ENCODE data around the gene DUSP9.

DUSP9 gene

DNA sequence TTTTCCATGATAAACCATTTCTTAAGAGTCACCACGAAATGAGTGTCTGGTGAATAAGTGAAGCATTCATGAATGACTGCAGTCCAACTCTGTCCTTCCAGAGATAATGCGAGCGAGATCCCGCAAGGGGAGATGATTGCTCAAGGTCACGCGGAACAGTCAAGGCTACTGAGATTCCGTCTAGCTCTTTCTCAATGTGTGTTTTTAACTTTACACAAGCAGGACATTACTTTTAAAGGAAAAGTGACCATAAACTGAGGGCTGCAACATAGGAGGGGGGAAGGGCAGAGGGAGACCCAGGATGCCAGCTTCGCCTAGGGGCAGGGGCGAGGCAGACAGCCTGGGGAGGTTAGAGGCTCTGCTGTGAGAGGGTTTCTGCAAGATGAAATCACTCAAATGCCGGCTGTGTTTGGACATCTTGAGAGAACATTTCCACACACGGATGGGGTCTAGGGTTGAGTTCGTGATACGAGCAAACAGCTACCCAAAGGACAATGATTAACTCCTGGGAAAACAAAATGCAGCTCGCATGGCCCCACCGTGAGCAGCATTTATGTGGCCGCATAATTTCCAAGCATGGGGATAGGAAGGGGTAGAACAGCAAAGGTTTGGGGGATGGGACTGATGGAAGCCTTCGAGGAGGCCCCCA lies 24.2 kb upstream of the DUSP9 start:
- no peak for DNase-seq

DNA sequence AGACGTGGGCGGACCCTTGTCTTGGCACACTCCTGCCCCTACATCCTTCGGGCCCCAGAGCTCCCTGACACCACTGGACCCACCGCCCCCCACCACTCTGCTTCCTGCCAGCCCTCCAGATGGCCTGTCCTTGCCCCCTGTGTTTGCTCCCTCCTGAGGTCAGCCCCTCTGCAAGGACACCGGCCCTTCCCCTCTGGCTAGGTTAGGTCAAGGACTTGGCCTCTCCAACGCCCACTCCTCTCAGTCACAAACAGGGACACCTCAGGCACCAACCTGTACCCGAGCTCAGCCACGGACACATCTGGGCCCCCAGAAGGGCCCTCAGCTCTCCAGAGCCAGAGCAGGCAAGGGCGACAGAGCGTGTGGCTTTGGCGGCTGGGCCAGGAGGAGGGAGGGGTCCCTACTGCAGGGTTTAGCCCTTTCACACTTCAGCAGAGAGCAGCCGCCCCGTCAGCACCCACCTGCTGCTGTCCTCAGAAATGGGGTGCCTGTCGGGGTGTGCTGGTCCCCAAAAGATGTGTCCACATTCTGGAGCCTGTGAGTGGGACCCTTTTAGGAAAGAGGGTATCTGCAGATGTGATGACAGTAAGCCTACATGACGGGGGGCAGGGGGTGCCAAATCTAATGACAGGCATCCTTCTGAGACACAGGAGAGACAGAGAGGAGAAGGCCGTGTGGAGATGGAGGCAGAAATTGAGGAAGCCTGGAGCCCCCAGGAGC lies 23.5 kb upstream of the DUSP9 start:
- DNase-seq: no peak

DNA sequence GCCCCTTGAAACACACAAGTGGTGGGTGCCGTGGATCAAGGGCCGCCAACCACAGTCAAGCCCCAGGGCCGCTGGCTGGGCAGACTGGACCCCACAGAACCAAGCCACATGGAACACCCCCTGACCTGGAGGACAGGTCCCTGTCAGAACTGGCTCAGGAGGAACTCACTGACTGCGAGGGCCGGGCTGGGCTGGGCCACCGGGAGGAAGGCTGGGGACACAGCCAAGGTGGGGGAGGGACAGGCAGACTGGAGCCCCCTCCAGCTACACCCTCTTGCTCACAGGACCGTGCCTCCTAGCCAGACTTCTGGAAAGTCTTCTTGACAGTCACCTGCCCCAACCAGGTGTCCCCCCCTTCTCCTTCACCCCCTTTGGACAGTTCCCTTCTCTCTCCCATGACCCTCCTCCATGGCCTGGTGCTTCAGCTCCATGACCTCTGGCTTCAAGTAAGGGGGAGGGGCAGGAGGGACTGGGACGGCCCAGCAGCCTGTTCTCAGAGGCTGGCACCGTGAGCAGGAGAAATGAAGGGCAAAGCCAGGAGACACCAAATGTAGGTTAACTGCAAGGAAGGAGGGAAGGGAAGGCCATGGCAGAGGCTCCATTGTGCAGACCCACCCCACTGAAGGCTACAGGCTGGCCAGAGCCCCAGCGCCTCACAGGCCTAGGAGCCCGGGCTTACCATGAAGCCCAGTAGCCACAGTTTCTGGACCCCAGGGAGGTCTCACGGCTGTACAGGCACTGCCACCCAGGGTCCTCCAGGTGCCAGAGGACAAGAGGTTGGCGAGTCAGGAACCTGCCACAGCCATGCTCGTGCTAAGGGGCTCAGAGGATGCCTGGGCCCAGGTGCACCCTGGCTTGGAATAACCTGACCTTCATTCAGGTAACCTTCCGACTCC lies 22.6 kb upstream of the DUSP9 start:
- no peak for DNase-seq

DNA sequence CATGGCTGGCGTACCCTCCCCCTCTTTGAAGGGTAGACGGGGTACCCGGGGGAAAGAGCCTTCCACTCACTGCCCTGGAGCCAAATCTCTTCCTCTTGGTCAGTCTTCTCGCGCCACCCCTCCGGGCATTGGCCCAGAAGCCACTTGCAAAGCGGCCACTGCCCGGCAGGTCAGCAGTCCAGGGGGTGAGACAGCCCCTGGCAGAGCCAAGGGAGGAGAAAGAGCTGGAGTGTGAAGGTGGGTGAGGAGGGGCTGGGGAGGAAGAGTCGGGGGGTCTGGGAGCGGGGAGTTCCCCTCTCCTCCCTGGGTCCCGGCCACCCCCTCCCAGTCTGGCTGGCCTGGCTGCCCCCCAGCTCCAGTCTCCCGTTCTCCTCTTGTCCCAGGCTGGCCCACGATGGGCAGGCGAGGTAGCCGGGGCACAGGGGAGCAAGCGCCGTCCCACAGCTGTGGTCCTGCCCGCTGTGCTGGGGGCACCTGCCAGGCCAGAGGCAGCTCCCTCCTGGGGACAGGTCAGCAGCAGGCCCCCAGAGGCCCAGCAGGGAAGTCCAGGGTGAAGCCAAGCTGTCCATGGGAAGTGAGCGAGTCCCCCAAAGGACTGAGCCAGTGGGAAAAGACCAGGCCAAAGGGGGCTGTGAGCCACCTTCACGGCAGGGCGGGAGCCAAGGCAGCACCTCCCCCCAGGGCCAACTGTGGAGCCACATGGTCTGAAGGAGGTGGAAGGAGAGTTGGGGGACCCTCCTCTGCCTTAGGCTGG lies 21.6 kb upstream of the DUSP9 start:
- DNase-seq: no peak

DNA sequence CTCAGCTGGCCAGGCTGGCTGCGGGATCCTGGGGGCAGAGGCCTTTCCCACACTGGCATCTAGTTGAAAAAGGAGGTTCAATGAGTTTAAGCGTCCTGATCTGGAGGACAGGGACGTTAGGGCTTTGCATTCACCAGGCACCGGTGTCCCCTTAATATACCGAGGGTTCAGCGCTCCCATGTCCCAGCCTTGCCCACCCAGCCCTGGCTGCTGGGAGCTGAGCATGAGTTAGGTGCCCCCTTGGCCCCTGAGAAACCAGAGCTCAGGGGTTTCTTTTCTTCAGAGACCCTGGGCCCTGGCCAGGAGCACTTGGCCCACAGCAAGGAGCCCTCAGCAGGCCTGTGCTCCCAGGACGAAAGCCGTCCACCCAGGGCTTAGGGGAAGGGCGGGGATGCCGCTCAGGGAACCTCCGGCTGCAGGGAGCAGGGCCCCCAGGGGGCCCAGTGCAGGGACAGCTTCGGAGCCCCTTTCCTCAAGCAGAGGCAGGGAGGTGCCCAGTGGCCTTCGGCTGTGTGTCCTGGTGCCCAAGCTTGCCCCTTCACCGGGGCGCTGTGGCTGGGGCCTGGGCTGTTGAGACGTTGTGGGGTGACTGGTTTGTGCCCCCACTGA lies 20.9 kb upstream of the DUSP9 start:
- no peak for DNase-seq

DNA sequence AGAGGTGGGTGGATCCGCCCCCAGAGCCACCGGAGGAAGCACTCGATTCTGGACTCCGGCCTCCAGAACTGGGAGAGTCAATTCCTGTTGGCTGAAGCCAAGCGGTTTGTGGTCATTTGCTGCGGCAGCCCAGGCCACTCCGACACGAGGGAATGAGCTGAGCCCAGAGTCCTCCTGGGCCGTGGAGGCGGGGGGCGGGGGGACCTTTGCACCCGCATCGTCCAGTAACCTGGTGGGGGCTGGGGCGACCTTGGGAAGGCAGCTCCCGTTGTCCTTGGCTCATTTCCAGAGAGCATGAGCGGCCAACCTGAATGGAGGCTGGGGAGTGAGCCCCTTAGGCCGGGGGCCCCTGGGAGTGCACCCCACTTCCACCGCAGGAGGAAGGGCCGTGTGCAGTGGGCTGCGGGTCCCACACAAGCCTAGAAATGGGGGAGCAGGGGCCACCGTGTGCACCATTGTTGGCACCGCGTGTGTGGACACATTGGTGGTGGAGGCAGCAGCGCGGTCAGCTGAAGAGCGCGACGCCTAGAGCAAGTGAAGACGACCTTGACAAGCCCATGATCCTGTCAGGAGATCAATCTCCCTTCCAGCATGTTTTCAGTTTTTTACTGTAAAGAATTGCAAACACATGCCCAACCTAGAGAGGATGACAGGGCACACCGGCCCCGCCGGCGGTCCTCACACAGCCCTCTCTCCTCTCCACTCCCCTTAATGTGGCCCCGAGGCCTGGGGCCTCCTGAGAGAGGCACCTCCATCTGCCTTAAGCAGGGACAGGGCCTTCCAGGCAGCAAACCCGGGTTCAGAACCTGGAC lies 19.9 kb upstream of the DUSP9 start:
- DNase-seq: no peak

DNA sequence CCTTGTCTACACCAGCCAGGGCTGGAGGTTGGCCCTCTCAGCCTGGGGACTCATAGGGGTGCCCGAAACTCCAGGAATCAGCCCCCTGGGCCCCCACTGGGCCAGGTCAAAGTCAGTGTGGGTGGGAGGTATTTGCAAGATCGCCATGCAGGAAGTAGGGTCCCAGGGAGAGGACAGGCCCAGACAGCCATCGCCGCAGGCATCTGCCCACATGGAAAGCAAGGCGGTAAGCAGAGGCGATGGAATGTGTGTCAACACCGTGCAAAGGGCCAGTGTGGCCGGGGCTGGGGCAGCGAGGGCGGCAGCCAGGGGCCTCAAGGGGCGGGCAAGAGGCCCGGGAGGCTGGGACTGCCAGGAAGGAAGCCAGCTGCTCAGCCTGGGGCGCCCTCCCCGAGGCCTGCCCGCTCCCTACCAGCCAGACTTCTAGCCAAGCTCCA lies 19.3 kb upstream of the DUSP9 start:
- no peak for DNase-seq

DNA sequence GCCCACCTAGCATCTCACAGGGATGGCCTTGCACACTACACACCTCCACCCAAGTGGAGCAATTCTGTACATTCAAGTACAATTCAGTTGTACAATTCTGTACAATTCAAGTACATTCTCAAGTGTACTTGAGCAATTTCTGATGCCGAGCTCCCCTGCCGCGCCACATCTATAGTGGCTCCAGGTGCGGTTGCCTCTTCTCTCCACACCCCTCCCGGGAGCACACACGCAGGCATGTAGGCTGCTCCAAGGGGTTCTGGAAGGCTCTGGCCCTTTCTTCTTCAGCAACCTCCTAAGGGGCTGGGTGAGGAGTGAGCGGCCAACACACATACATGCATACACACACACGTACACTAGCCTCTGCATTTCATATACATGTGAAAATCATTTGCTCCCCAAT lies 18.9 kb upstream of the DUSP9 start:
- no peak for DNase-seq

DNA sequence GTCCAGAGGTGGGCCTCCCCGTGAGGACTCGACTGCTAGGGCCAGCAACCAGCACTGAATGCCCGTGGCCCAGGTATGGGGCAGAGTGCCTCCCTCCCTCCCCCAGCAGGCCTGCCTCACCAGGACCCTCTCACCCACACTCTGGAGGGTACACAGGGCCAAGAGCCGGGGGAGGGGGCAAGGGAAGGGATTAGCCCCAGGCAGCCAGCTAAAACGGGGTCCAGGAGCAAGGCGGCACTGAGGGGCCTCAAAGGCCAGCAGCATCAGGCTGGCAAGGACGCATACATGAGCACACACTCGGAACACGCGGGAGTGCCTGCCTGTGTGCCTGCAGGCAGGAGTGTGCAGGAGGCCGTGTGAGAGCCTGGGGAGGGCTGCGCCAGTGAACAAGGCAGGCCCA lies 18.3 kb upstream of the DUSP9 start:
- no peak for DNase-seq

DNA sequence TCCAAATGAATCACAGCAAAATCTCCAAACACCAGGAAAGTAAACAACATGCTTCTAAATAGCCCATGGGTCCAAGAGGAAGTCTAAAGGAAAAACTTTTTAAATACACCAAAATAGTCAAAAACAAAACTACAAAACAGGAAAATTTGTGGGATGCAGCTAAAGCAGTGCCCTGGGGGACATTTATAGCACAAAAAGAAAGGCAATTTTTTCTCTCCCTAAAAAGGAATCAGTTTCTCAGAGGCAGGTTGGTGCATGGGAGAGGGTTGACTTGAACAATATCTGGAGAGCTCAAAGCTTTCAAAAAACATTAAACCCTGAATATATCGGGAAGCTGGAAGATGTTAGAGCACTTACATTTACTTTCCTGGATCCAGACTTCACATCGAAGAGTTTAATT lies 15.7 kb upstream of the DUSP9 start:
- no peak for DNase-seq

DNA sequence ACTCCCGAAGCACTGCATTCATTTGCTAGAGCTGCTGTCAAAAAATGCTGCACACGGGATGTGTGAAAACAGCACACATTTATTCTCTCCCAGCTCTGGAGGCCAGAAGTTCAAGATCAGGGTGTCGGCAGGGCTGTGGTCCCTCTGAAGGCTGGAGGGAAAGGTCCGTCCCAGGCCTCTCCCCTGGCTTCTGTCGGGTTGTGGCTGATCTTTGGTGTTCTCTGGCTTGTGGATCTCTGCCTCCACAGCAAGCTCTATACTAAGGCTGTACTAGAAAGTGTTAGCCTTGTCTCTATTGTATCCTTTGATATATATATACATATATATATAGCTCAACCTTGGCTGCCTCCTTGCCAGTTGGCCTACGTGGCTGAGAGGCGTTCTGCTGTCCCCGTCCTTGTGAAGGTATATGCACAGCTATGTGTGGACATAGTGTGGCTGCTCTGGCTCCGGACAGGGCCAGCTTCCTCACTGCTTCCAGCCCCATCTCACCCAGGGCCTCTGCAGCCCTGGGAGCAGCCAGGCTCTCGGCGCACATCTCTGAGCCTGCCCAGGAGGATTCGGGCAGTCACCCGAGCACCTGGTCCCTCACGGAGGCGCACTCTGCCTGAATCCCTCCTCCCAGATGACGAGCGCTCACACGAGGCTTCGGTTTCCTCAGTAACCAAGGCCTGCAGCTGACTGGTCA lies 15.0 kb upstream of the DUSP9 start:
- DNase-seq: no peak

DNA sequence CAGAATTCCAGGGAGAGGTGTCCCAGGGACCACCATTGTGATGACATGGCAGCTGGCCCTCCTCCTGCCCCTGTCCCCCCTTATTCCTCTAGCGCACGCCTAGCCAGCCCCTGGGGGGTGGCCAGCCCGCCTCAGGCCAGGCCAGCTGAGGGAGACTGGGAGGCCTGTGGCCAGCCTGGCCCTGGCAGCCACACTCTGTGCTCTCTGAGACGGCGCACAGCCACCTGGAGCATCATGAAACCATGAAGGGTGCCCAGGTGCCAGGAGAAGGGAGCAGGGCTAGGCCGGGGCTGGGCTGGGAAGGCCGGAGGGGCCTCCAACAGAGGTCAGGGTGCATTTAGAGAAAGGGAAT lies 14.4 kb upstream of the DUSP9 start:
- DNase-seq: no peak

DNA sequence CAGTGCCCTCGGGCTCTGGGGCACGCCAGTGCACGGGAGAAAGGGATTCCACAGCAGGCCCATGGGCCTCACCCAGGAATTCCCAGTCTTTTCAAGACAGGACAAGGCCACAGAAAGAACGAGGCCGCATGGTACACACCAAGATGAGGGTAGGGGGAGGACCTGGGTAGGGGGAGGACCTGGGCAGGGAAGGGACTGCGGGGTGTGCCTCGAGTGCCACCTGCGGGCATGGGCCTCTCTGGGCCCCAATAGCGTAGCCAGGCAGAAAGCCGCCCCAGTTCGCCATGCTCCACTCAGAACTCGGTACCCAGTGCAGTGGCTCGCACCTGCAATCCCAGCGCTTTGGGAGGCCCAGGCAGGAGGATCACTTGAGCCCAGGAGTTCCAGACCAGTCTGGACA lies 14.0 kb upstream of the DUSP9 start:
- no peak for DNase-seq

DNA sequence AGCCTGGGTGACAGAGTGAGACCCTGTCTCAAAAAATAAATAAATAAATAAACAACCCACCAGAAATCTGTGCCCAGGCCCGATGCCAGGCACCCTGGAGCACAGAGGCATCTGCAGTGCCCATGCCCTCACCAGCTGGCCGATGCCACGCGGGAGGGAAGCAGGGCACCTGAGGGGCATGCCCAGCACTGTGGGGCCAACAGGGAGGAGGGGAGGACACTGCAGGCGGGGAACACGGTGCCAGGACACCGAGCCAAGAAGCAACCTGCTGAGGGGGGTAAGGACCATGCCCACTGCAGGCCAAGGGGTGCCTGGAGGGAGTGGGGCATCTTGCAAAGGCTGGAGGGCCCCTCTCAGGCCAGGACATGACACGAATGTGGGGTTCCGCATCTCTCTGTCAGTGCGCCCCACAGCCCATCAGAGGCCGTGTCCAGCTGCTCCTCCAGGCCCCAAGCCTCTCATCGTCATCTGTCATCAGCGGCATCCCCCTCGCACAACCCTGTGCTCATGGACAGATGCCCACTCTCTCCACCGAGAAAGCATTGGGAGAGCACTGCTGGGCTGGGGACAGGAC lies 13.3 kb upstream of the DUSP9 start:
- no peak for DNase-seq

DNA sequence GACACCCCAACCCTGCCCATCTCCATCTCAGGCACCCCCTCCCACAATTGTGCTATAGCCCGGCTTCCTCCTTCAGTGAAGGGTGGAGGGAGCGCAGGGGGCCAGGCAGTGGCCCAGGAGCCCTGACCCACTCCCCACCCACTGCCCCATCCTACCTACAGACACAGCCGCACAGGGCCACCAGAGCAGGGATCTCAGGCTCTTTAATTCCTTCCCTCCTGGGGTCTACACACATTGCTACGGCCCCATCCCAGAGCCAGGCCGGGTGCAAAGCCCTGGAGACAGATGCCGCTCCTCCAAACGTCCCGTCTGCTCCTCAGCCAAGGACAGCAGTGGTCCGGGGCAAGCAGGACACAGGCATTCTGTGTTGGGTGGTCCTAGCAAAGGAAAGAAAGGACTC lies 12.8 kb upstream of the DUSP9 start:
- no peak for DNase-seq

DNA sequence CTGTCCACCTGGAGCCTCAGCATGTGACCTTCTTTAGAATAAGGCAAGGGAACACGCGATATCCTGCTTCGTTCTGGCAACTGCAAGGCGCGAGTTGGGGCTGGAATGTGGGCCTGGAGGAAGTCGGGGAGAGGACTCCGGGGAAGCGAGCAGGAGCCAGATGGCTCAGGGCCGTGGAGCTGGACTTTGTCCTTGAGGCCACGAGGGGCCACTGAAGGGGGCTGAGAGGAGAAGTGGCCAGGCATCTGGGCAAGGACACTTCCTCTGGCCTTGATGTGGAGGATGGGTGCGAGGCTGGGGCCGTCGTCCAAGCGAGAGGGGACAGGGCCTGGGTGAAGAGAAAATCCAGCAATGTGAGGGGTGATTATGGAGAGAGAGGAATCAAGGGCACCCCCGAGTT lies 12.2 kb upstream of the DUSP9 start:
- DNase-seq: no peak

DNA sequence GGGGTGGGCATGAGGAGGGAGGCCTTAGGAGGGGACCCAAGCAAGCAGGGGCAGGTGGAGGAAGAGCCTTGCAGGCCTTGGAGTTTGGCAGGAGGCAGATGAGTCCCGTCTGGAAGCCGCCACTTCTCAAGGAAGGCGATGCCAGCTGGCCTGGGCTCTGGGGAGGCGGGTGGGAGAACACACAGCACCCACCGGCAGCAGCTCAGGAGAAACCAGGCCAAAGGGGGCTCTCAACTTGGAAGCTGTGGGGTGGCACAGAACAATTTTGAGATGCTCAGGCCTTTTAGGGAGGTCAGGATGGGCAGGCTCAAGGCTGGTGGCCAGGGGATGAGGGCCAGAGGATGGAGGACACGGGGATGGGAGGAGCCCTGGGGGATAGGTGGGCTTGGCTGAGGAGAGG lies 11.6 kb upstream of the DUSP9 start:
- DNase-seq: no peak

DNA sequence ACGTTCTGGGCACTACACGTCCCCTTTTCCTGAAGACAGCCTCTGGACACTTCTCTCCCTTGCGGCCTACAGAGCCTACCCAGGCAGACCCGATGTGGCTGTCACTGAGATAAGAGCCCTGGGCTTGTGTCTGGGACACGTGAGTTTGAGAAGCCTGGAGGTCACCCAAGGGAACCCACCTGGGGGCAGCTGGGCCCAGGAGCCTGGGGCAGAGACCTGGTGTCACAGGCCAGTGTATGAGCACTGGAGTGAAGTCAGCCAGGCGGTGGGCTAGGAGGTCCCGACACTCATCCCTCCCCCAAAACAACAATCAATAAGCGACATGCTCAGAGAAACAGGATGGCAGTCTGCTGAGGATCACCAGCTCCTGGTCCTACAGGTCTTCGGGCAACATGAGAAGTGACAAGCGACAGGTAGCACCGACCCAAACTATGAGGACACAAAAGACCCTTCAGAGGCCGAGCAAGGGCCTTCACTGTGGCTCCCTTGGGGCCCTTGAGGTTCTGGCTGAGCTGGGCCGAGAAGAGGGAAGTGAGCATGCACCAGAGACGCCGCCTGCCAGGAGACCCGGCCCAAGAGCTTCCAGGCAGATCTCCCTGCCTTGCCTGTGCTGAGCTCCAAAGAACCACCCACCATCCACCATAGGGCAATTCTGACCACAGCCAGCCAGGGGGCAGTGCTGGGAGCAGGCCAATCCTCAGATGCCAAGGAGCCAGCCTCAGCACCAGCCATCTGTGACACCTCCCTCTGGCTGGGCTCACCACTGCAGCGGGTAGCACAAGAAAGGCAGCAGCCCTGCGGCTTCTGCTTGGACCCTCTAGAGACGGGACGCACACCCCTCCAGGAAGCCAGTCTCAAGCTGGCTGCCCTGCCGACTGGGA lies 11.0 kb upstream of the DUSP9 start:
- no peak for DNase-seq

DNA sequence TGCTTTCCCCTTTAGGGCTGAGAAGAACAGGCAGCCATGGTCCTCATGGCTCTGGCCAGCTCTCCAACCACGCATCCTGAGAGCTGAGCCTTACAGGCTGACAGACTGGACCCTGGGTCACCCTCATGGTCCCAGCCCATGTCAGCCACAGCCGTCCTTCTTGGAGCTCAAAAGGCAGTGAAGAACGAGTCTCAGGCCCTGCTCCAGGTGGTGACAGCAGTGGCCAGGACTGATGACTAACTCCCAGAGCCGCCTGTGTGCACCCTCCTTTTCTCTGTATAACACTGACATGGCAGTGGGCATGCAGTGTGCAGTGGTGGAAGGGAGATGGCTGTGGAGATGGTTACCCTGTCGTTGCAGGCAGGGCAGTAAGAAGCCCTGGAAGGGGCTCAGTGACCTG lies 10.3 kb upstream of the DUSP9 start:
- no peak for DNase-seq

Measured in fibroblast of skin of right quadriceps (primary cell).